Smooth muscle cell (in vitro differentiated cells): ENCODE data around the gene CTNND2. TPM values are rescaled to one million over a fixed set of nuclear protein-coding genes. Genes with fewer than 3 reads are reported as not detected.

ENCODE experiments used
- DNase-seq: peaks from one replicate; lab custom pipeline; 2025; ENCODE audit not compliant: unreplicated experiment; lab: John Stamatoyannopoulos, UW
- H2AFZ ChIP-seq: fragments of 200-600 bp; sonication (generic); 2 replicates; pipeline ENCODE4 v1.6.0; 2016; ENCODE audit warnings: antibody characterized with exemption, low read depth, mild to moderate bottlenecking
- H3F3A ChIP-seq: fragments of 200-600 bp; sonication (generic); 2 replicates; pipeline ENCODE4 v1.6.0; 2017; ENCODE audit warnings: antibody characterized with exemption, low read depth
- H3K27ac ChIP-seq: fragments of 200-600 bp; sonication (generic); 2 replicates; pipeline ENCODE4 v1.5.1; 2016; ENCODE audit warnings: low read depth, mild to moderate bottlenecking
- H3K27me3 ChIP-seq: fragments of 200-600 bp; sonication (generic); 2 replicates; pipeline ENCODE4 v1.6.1; 2016; ENCODE audit warnings: low read depth, mild to moderate bottlenecking
- H3K36me3 ChIP-seq: fragments of 200-600 bp; sonication (generic); 2 replicates; pipeline ENCODE4 v1.5.1; 2016; ENCODE audit warnings: low read depth
- H3K4me1 ChIP-seq: fragments of 200-600 bp; sonication (generic); 2 replicates; pipeline ENCODE4 v1.5.1; 2016; ENCODE audit warnings: low read depth
- H3K4me2 ChIP-seq: fragments of 200-600 bp; sonication (generic); 2 replicates; pipeline ENCODE4 v1.6.0; 2016; ENCODE audit warnings: mild to moderate bottlenecking
- H3K4me3 ChIP-seq: fragments of 200-600 bp; sonication (generic); 2 replicates; pipeline ENCODE4 v1.5.1; 2016; ENCODE audit warnings: mild to moderate bottlenecking
- H3K79me2 ChIP-seq: fragments of 200-600 bp; sonication (generic); 2 replicates; pipeline ENCODE4 v1.6.0; 2016; ENCODE audit warnings: low read depth, mild to moderate bottlenecking
- H3K9ac ChIP-seq: fragments of 200-600 bp; sonication (generic); 2 replicates; pipeline ENCODE4 v1.6.0; 2016; ENCODE audit warnings: low read depth
- H3K9me3 ChIP-seq: fragments of 200-600 bp; sonication (generic); replicated peaks from 2 replicates; pipeline ENCODE4 v1.5.1; 2016; ENCODE audit warnings: low read depth
- H4K20me1 ChIP-seq: fragments of 200-600 bp; sonication (generic); 2 replicates; pipeline ENCODE4 v1.6.0; 2016; ENCODE audit warnings: low read depth
- CTCF ChIP-seq: fragments of 200-600 bp; sonication (generic); IDR thresholded peaks from 2 replicates; pipeline ENCODE4 v1.5.1; 2017; ENCODE audit warnings: borderline replicate concordance, mild to moderate bottlenecking, antibody characterized with exemption; ENCODE audit not compliant: insufficient read depth, poor library complexity, severe bottlenecking
- WGBS: methylation state at CpG from one replicate; pipeline ENCODE4 v1.1.7; 2016; ENCODE audit warnings: low lambda C conversion rate; 5-methylcytosine and 5-hydroxymethylcytosine counted together
- polyA plus RNA-seq: library from polyadenylated mRNA; unstranded; fragments of >200 nt; fragmentation: Nextera tagmentation; extraction: Ambion mirVana; gene quantifications from 2 replicates; pipeline ENCODE4 v1.2.1, GENCODE V29; 2016
- total RNA-seq: library from RNA; depleted of rRNA; stranded (reverse); fragments of >200 nt; gene quantifications from 2 replicates; pipeline ENCODE4 v1.2.3, GENCODE V29; 2014

CTNND2 gene
- total and polyA plus RNA-seq, 2 experiments from 2014 or later = 2.7 to 5.8 TPM

GRCh38 chr5:11268891-11269290 is 635.4 kb downstream of the CTNND2 start:
- H3F3A ChIP-seq = no peaks in the 10 kb centered on the region
- no peak overlapping the region for H3K27ac ChIP-seq
- no peaks in the 10 kb centered on the region for H4K20me1 ChIP-seq
- DNase-seq = no peak
- TF ChIP-seq CTCF = no peak
- no peak overlapping the region for H3K4me3 ChIP-seq
- H3K4me1 ChIP-seq = peaks cover 3% of the 10 kb centered on the region
- WGBS = 93% methylated on average over 6 of the region's 6 CpGs
- H3K27me3 ChIP-seq = no peaks in the 10 kb centered on the region
- no peaks in the 10 kb centered on the region for H3K9me3 ChIP-seq
- H2AFZ ChIP-seq = no peak overlapping the region
- H3K36me3 ChIP-seq = no peaks in the 10 kb centered on the region
- H3K79me2 ChIP-seq = no peaks in the 10 kb centered on the region
- H3K9ac ChIP-seq = no peak overlapping the region
- no peak overlapping the region for H3K4me2 ChIP-seq

- no peak for TF ChIP-seq CTCF
- Histone ChIP-seq H4K20me1 (no peaks in the 10 kb centered on the region), H3K4me2 (no peak overlapping the region), H3K36me3 (no peaks in the 10 kb centered on the region), H3K9me3 (no peaks in the 10 kb centered on the region), H3K79me2 (no peaks in the 10 kb centered on the region), H3K27me3 (no peaks in the 10 kb centered on the region), H2AFZ (no peak overlapping the region), H3K4me3 (no peak overlapping the region), H3K4me1 (no peaks in the 10 kb centered on the region), H3F3A (no peaks in the 10 kb centered on the region), H3K9ac (no peak overlapping the region), H3K27ac (no peak overlapping the region)
- no peak for DNase-seq
- 95% methylated on average over 2 of the region's 2 CpGs for WGBS
These were observed 637.9 kb downstream of the CTNND2 start for GRCh38 chr5:11266331-11266730.

- Histone ChIP-seq H3K79me2 (no peaks in the 10 kb centered on the region), H4K20me1 (no peaks in the 10 kb centered on the region), H3K36me3 (no peaks in the 10 kb centered on the region), H3F3A (no peaks in the 10 kb centered on the region), H3K27ac (no peak overlapping the region), H3K4me2 (no peak overlapping the region), H3K27me3 (no peaks in the 10 kb centered on the region), H3K9ac (no peak overlapping the region), H3K9me3 (no peaks in the 10 kb centered on the region), H3K4me3 (no peak overlapping the region), H2AFZ (no peak overlapping the region), H3K4me1 (no peaks in the 10 kb centered on the region)
- 94% methylated on average over 6 of the region's 6 CpGs for WGBS
- no peak for TF ChIP-seq CTCF
- DNase-seq = no peak
These were observed 643.0 kb downstream of the CTNND2 start for GRCh38 chr5:11261241-11261640.

- Histone ChIP-seq H3K4me2 (no peak overlapping the region), H3K4me1 (no peaks in the 10 kb centered on the region), H3K79me2 (no peaks in the 10 kb centered on the region), H3K9ac (no peak overlapping the region), H4K20me1 (no peaks in the 10 kb centered on the region), H3K27me3 (no peaks in the 10 kb centered on the region), H3F3A (no peaks in the 10 kb centered on the region), H3K36me3 (no peaks in the 10 kb centered on the region), H3K4me3 (no peak overlapping the region), H3K9me3 (no peaks in the 10 kb centered on the region), H2AFZ (no peak overlapping the region), H3K27ac (no peak overlapping the region)
- no peak for DNase-seq
- no peak for TF ChIP-seq CTCF
- WGBS = 94% methylated on average over 5 of the region's 5 CpGs
These were observed 646.2 kb downstream of the CTNND2 start for GRCh38 chr5:11258001-11258400.
